Upper lobe of left lung (tissue), 6 donors: ENCODE results near the gene CMTM4. TPM values are rescaled to one million over a fixed set of nuclear protein-coding genes. Genes with fewer than 3 reads are reported as not detected.

Source experiments
- ATAC-seq, 2 donors: fragments of 200-7000 bp; cut with Tn5 transposase; one replicate each; pipeline ENCODE4 v1.9.1; 2022; ENCODE audit warnings: mild to moderate bottlenecking in 2 of 2, moderate library complexity in 2 of 2; ENCODE audit not compliant: low FRiP score in 2 of 2
- DNase-seq, 2 donors: peaks; one replicate each; pipeline ENCODE4 v3.0.0-alpha.2; 2019 to 2020
- H3K27ac ChIP-seq, 4 donors: fragments of 200-600 bp; sonication (generic); one replicate each; pipeline ENCODE4 v1.5.1; 2016 to 2019
- H3K27me3 ChIP-seq, 4 donors: fragments of 200-600 bp; sonication (generic); one replicate each; pipeline ENCODE4 v1.5.1; 2017 to 2019
- H3K36me3 ChIP-seq, 4 donors: fragments of 200-600 bp; sonication (generic); one replicate each; pipeline ENCODE4 v1.5.1; 2016 to 2019
- H3K4me1 ChIP-seq, 4 donors: fragments of 200-600 bp; sonication (generic); one replicate each; pipeline ENCODE4 v1.5.1; 2018 to 2019
- H3K4me3 ChIP-seq, 4 donors: fragments of 200-600 bp; sonication (generic); one replicate each; pipeline ENCODE4 v1.5.1; 2017 to 2019; ENCODE audit warnings: mild to moderate bottlenecking in 2 of 4, moderate library complexity in 1 of 4
- H3K9me3 ChIP-seq, 4 donors: fragments of 200-600 bp; sonication (generic); one replicate each; pipeline ENCODE4 v1.5.1; 2018 to 2019
- CTCF ChIP-seq, 6 experiments: fragments of 450-650 bp in 4 of 6; fragments of 200-600 bp in 2 of 6; sonication (generic) in 2 of 6; IDR thresholded peaks; one replicate each; pipeline ENCODE4 v1.5.1; 2016 to 2019; ENCODE audit warnings: antibody characterized with exemption in 6 of 6
- EP300 ChIP-seq, 4 donors: sonication (generic); formaldehyde crosslinking; IDR thresholded peaks; one replicate each; pipeline ENCODE4 v1.5.1; 2017; ENCODE audit warnings: antibody characterized with exemption in 4 of 4, control low read depth in 2 of 4
- POLR2A ChIP-seq, 4 donors: fragments of 450-650 bp; IDR thresholded peaks; one replicate each; pipeline ENCODE4 v1.5.1; 2016 to 2017; ENCODE audit warnings: antibody characterized with exemption in 4 of 4, mild to moderate bottlenecking in 2 of 4
- POLR2AphosphoS5 ChIP-seq, 2 donors: sonication (generic); formaldehyde crosslinking; IDR thresholded peaks; one replicate each; pipeline ENCODE4 v1.5.1; 2017; ENCODE audit warnings: antibody characterized with exemption in 2 of 2
- WGBS, 2 donors: methylation state at CpG; one replicate each; pipeline ENCODE4 v1.1.5; 2017 to 2018; 5-methylcytosine and 5-hydroxymethylcytosine counted together
- total RNA-seq, 6 donors: library from RNA; depleted of rRNA in 4 of 6; stranded (reverse); fragments of >200 nt in 4 of 6; gene quantifications; one replicate each; pipeline versions ENCODE4 v1.1.0 to v1.2.1, GENCODE V29; 2016 to 2021
- donor health status: DM: no; HTN: no; CAD: no; lungs with moderate emphysema.
- donor health status: DM: no; HTN: yes; CAD: no; lungs with severe emphysema.

Gene CMTM4
- total RNA-seq, 6 donors from 2014 or later, result 35.6 to 82.1 (median 55.1) TPM

GRCh38 chr16:66677836-66678235 is 18.7 kb downstream of the CMTM4 start:
- DNase-seq, result no peak
- Histone ChIP-seq H3K27ac (no peak overlapping the region), H3K4me3 (no peak overlapping the region), H3K27me3 (no peaks in the 10 kb centered on the region), H3K9me3 (no peaks in the 10 kb centered on the region), H3K4me1 (no peaks in the 10 kb centered on the region), H3K36me3 (peaks cover 0 to 11% (median 0%) of the 10 kb centered on the region in 4 donors)
- TF ChIP-seq EP300 (IDR thresholded peaks at IDR 0.05) (no peak), CTCF (IDR thresholded peaks at IDR 0.05) (no peak), POLR2AphosphoS5 (IDR thresholded peaks at IDR 0.05) (no peak), POLR2A (IDR thresholded peaks at IDR 0.05) (no peak)
- 84 to 94% methylated on average over 6 of the region's 6 CpGs for WGBS, 2 donors
- ATAC-seq, result no peak

- Histone ChIP-seq H3K9me3 (no peaks in the 10 kb centered on the region), H3K4me3 (no peak overlapping the region), H3K27me3 (no peaks in the 10 kb centered on the region), H3K27ac (no peak overlapping the region), H3K4me1 (no peaks in the 10 kb centered on the region), H3K36me3 (peaks cover 0 to 11% (median 0%) of the 10 kb centered on the region in 4 donors)
- WGBS, 2 donors, result 88 to 95% methylated on average over 7 of the region's 7 CpGs
- no peak for DNase-seq
- ATAC-seq, result no peak
- no peak for TF ChIP-seq EP300 (IDR thresholded peaks at IDR 0.05)
- no peak for TF ChIP-seq CTCF (IDR thresholded peaks at IDR 0.05)
- no peak for TF ChIP-seq POLR2AphosphoS5 (IDR thresholded peaks at IDR 0.05)
- TF ChIP-seq POLR2A (IDR thresholded peaks at IDR 0.05), result no peak
Measured at GRCh38 chr16:66677179-66677578, 19.4 kb downstream of the CMTM4 start.

GRCh38 chr16:66676599-66676998 is 19.9 kb downstream of the CMTM4 start:
- WGBS, 2 donors, result 86 to 88% methylated on average over 3 of the region's 3 CpGs
- TF ChIP-seq POLR2AphosphoS5 (IDR thresholded peaks at IDR 0.05) (no peak), EP300 (IDR thresholded peaks at IDR 0.05) (no peak), POLR2A (IDR thresholded peaks at IDR 0.05) (no peak), CTCF (IDR thresholded peaks at IDR 0.05) (no peak)
- H3K36me3 ChIP-seq, result peaks cover 0 to 11% (median 0%) of the 10 kb centered on the region in 4 donors
- H3K4me3 ChIP-seq, result no peak overlapping the region
- H3K9me3 ChIP-seq, result no peaks in the 10 kb centered on the region
- no peak overlapping the region for H3K27ac ChIP-seq
- ATAC-seq, result no peak
- no peak for DNase-seq
- no peaks in the 10 kb centered on the region for H3K4me1 ChIP-seq
- H3K27me3 ChIP-seq, result no peaks in the 10 kb centered on the region

- no peaks in the 10 kb centered on the region for H3K4me1 ChIP-seq
- H3K9me3 ChIP-seq, result no peaks in the 10 kb centered on the region
- H3K4me3 ChIP-seq, result no peak overlapping the region
- DNase-seq (no peak), ATAC-seq (no peak)
- TF ChIP-seq CTCF (IDR thresholded peaks at IDR 0.05), result no peak
- TF ChIP-seq POLR2A (IDR thresholded peaks at IDR 0.05), result no peak
- no peak for TF ChIP-seq POLR2AphosphoS5 (IDR thresholded peaks at IDR 0.05)
- TF ChIP-seq EP300 (IDR thresholded peaks at IDR 0.05), result no peak
- no peak overlapping the region for H3K27ac ChIP-seq
- H3K27me3 ChIP-seq, result no peaks in the 10 kb centered on the region
- H3K36me3 ChIP-seq, result peaks cover 0 to 9% (median 0%) of the 10 kb centered on the region in 4 donors
- WGBS, 2 donors, result 63 to 92% methylated on average over 2 of the region's 2 CpGs
Measured at GRCh38 chr16:66673691-66674090, 22.9 kb downstream of the CMTM4 start.

- H3K27me3 ChIP-seq, result no peaks in the 10 kb centered on the region
- no peaks in the 10 kb centered on the region for H3K36me3 ChIP-seq
- H3K9me3 ChIP-seq, result no peaks in the 10 kb centered on the region
- 92 to 94% methylated on average over 10 of the region's 10 CpGs for WGBS, 2 donors
- no peak overlapping the region for H3K27ac ChIP-seq
- no peak for ATAC-seq
- no peak overlapping the region for H3K4me3 ChIP-seq
- no peaks in the 10 kb centered on the region for H3K4me1 ChIP-seq
- no peak for DNase-seq
- TF ChIP-seq CTCF (IDR thresholded peaks at IDR 0.05), result no peak
Measured at GRCh38 chr16:66670691-66671388, 25.7 kb downstream of the CMTM4 start.
